ENCODE measurements around the gene P4HA3.

P4HA3 gene

DNA sequence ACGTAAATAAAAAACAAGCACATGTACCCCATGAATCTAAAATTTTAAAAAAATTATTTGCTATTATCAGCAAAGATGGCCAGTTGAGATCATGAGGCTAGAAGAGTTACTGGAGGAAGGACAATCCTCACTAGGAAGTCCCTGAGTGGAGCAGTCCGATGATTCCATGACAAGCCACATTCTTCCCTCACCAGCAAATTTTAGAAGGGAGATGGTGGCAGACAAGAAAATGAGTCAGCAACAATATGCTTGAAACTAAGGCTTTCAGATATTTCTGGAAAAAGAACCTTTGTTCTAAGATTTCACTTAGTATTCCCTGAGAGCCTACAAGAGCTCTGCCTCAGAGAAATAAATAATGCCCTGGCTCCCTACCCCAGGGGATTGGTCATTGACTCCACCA is 34.9 kb downstream of the P4HA3 start:
- no peak for DNase-seq
- no peaks in the 10 kb centered on the region for H3K27me3 ChIP-seq (replicated peaks; ENCODE audit: control insufficient read depth, insufficient read depth, low read length, poor library complexity, severe bottlenecking)

DNA sequence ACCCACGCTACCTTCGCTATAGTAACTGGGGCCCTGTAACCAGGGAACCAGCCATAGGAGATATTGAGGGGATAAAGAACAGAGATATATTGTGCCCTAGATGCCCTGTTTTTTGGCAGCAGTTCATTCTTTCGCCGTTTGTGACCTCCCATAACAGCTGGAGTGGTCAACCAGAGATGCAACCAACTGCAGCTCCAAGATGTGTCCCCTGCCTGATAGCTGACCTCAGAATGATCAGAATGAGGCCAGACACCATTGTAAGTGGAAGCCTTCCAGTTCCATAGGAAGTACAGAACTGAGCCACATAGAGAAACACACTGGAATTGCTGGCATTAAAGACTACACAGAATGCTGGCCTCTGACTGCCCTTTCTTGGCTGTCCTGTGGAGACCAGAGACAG is 39.2 kb downstream of the P4HA3 start:
- no peaks in the 10 kb centered on the region for H3K9me3 ChIP-seq (ENCODE audit: control insufficient read depth, low read length)
- no peak overlapping the region for H3K27ac ChIP-seq (ENCODE audit: insufficient read depth, low read length, poor library complexity, severe bottlenecking)
- H3K27me3 ChIP-seq (replicated peaks; ENCODE audit: control insufficient read depth, insufficient read depth, low read length, poor library complexity, severe bottlenecking): no peaks in the 10 kb centered on the region

More for the DNA sequence above, 34.9 kb downstream of the P4HA3 start:
- no peak overlapping the region for H3K27ac ChIP-seq (ENCODE audit: insufficient read depth, low read length, poor library complexity, severe bottlenecking)
- no peaks in the 10 kb centered on the region for H3K9me3 ChIP-seq (ENCODE audit: control insufficient read depth, low read length)
- H3K4me3 ChIP-seq (ENCODE audit: insufficient read depth, low read depth, low read length, poor library complexity, severe bottlenecking): no peak overlapping the region
- H3K4me1 ChIP-seq (ENCODE audit: control insufficient read depth, insufficient read depth, low read length, poor library complexity, severe bottlenecking): no peaks in the 10 kb centered on the region
- H3K36me3 ChIP-seq (ENCODE audit: control insufficient read depth, insufficient read depth, low read length): no peaks in the 10 kb centered on the region

DNA sequence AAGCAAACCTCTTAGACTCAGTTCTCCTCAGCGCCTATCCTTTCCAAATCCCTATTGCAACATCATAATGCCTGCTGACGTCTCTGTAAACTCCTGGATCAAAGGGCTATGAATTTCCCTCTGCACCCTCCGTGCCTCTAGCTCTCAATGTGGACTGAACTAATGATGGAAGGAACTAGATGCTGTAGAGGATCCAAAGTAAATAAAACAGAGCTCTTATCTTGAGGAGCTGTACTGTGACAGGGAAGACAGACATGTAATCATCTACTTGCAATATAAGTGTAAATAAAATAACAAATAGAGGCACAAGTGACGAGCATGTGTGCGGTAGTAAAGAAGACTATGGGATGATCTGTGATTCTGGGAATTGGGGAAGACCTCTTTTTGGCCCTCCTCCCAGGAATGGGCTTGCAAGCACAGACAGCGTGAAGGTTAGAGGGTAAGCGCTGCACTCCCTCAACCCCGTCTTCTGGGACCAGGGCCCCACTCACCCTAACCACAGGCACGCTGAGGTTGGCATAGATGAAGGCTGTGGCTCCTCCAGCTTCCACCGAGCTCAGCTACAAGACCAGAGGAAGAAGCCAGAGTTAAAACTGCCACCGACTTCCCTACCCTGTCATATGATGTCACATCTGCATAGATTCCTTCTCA is 42.2 kb downstream of the P4HA3 start:
- Histone ChIP-seq H3K36me3 (ENCODE audit: control insufficient read depth, insufficient read depth, low read length) (no peaks in the 10 kb centered on the region), H3K27me3 (replicated peaks; ENCODE audit: control insufficient read depth, insufficient read depth, low read length, poor library complexity, severe bottlenecking) (no peaks in the 10 kb centered on the region), H3K9me3 (ENCODE audit: control insufficient read depth, low read length) (no peaks in the 10 kb centered on the region), H3K4me1 (ENCODE audit: control insufficient read depth, insufficient read depth, low read length, poor library complexity, severe bottlenecking) (no peaks in the 10 kb centered on the region), H3K4me3 (ENCODE audit: insufficient read depth, low read depth, low read length, poor library complexity, severe bottlenecking) (no peak overlapping the region), H3K27ac (ENCODE audit: insufficient read depth, low read length, poor library complexity, severe bottlenecking) (no peak overlapping the region)
- DNase-seq: no peak

More for the DNA sequence above, 39.2 kb downstream of the P4HA3 start:
- Histone ChIP-seq H3K36me3 (ENCODE audit: control insufficient read depth, insufficient read depth, low read length) (no peaks in the 10 kb centered on the region), H3K4me3 (ENCODE audit: insufficient read depth, low read depth, low read length, poor library complexity, severe bottlenecking) (no peak overlapping the region), H3K4me1 (ENCODE audit: control insufficient read depth, insufficient read depth, low read length, poor library complexity, severe bottlenecking) (no peaks in the 10 kb centered on the region)
- no peak for DNase-seq

DNA sequence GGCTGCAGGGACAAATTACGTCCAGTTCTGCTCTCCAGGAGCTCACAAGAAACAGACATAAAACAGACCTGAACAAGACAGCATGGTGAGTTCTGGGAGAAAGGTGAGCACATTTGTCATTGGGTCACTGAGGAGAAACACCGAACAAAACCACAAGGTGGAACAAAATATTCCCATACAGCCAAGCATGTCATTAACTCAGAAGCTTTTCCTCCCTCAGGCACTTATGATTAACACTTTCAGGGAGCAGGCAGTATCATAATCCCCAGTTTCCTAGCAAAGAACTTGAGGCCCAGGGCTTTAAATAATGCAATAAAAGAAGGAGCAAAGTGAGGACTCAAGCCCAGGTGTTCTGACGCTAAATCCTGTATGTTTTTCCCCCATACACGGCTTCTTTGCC is 43.0 kb downstream of the P4HA3 start:
- H3K27me3 ChIP-seq (replicated peaks; ENCODE audit: control insufficient read depth, insufficient read depth, low read length, poor library complexity, severe bottlenecking): no peaks in the 10 kb centered on the region
- no peak overlapping the region for H3K4me3 ChIP-seq (ENCODE audit: insufficient read depth, low read depth, low read length, poor library complexity, severe bottlenecking)
- no peaks in the 10 kb centered on the region for H3K36me3 ChIP-seq (ENCODE audit: control insufficient read depth, insufficient read depth, low read length)
- H3K27ac ChIP-seq (ENCODE audit: insufficient read depth, low read length, poor library complexity, severe bottlenecking): no peak overlapping the region
- H3K9me3 ChIP-seq (ENCODE audit: control insufficient read depth, low read length): no peaks in the 10 kb centered on the region
- no peaks in the 10 kb centered on the region for H3K4me1 ChIP-seq (ENCODE audit: control insufficient read depth, insufficient read depth, low read length, poor library complexity, severe bottlenecking)
- DNase-seq: no peak

DNA sequence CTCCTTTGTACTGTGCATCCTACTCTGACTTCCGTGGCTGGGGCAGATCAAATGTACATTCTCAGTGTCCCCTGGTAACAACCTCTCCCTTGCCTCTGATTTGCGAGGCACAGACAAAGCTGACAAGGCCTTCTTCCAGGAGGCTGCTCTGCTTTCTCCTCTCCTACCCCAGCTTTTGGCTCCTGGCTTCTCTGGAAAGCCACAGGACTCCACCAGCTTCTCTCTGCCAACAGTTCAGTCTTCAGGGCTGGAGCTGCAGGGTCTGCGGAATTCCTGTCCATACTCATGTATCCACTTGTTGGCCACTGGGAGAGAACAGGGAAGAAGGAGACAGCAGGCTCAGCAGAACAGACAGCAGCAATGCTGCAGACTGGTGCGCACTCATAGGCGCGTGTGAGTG is 44.4 kb downstream of the P4HA3 start:
- no peak overlapping the region for H3K27ac ChIP-seq (ENCODE audit: insufficient read depth, low read length, poor library complexity, severe bottlenecking)
- H3K4me1 ChIP-seq (ENCODE audit: control insufficient read depth, insufficient read depth, low read length, poor library complexity, severe bottlenecking): no peaks in the 10 kb centered on the region
- no peaks in the 10 kb centered on the region for H3K27me3 ChIP-seq (replicated peaks; ENCODE audit: control insufficient read depth, insufficient read depth, low read length, poor library complexity, severe bottlenecking)
- no peaks in the 10 kb centered on the region for H3K36me3 ChIP-seq (ENCODE audit: control insufficient read depth, insufficient read depth, low read length)
- no peak overlapping the region for H3K4me3 ChIP-seq (ENCODE audit: insufficient read depth, low read depth, low read length, poor library complexity, severe bottlenecking)
- H3K9me3 ChIP-seq (ENCODE audit: control insufficient read depth, low read length): no peaks in the 10 kb centered on the region
- no peak for DNase-seq

DNA sequence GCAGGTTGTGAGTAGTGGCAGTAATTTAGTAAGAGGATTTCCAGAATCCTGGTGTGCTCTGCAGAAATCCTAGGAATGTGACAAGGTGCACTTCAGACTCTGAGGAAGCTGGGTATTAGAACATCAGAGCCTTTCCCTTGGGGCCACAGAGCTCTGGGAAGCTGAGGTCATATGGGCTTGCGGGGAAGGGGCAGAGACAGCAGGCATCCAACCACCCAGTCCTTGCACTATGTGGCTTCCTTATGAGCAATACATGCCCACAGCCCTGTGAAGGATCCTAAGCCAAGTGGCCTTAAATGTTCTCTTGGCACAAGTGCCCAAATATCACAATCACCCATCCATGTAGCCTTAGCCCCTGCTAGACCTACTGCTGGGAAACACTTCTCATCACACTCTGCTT is 46.2 kb downstream of the P4HA3 start:
- Histone ChIP-seq H3K9me3 (ENCODE audit: control insufficient read depth, low read length) (no peaks in the 10 kb centered on the region), H3K27me3 (replicated peaks; ENCODE audit: control insufficient read depth, insufficient read depth, low read length, poor library complexity, severe bottlenecking) (no peaks in the 10 kb centered on the region), H3K36me3 (ENCODE audit: control insufficient read depth, insufficient read depth, low read length) (no peaks in the 10 kb centered on the region), H3K27ac (ENCODE audit: insufficient read depth, low read length, poor library complexity, severe bottlenecking) (no peak overlapping the region), H3K4me3 (ENCODE audit: insufficient read depth, low read depth, low read length, poor library complexity, severe bottlenecking) (no peak overlapping the region), H3K4me1 (ENCODE audit: control insufficient read depth, insufficient read depth, low read length, poor library complexity, severe bottlenecking) (no peaks in the 10 kb centered on the region)
- DNase-seq: no peak

DNA sequence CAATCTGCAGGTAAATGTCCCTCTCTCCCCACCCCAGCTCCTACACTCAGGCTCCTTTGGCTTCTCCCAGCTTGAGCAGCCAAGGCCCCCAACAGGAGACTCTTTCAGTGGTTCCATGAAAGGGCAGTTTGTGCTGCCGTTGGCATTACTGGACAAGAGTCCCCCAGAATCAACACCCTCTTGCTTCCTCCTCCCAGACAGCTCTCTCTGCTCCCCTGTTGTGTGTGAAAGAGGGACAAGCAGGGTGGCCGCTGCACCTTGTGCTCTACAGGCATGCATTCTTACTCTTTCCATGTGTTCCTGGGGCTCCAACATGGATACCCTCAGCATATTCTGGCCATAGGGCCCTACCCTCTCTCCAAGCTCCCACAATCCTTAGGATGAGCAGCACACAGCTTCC is 48.7 kb downstream of the P4HA3 start:
- no peak overlapping the region for H3K27ac ChIP-seq (ENCODE audit: insufficient read depth, low read length, poor library complexity, severe bottlenecking)
- no peak for DNase-seq
- H3K4me3 ChIP-seq (ENCODE audit: insufficient read depth, low read depth, low read length, poor library complexity, severe bottlenecking): no peak overlapping the region
- H3K27me3 ChIP-seq (replicated peaks; ENCODE audit: control insufficient read depth, insufficient read depth, low read length, poor library complexity, severe bottlenecking): no peaks in the 10 kb centered on the region
- H3K9me3 ChIP-seq (ENCODE audit: control insufficient read depth, low read length): no peaks in the 10 kb centered on the region
- no peaks in the 10 kb centered on the region for H3K4me1 ChIP-seq (ENCODE audit: control insufficient read depth, insufficient read depth, low read length, poor library complexity, severe bottlenecking)
- no peaks in the 10 kb centered on the region for H3K36me3 ChIP-seq (ENCODE audit: control insufficient read depth, insufficient read depth, low read length)

DNA sequence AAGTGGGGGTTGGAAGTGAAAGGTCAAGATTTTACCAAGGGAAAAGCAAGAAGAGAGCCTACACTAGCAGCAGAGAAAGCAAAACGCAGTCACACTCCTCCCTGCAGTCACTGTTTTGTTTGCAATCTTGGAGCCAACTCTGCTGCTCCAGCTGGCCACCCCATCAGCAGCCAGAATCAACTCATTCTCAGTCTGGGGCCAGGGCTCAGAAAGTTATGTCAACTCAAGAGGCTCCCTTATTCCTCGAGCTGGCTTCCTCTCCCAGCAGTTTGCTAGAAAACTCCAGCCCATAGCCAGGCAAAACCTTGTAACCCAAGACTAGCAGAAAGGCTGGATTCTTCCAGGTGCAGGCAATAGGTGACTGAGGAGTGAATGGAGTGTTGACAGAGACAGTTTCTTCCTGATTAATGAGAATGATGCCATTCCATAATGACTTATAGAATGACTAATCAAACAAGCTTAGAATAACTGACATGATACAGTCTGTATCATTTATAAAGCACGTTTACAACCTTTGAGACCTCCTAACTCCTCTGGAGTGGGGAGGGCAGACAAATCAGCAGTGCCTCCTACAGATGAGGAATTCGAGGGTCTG is 53.4 kb downstream of the P4HA3 start:
- Histone ChIP-seq H3K36me3 (ENCODE audit: control insufficient read depth, insufficient read depth, low read length) (peaks cover 4% of the 10 kb centered on the region), H3K9me3 (ENCODE audit: control insufficient read depth, low read length) (no peaks in the 10 kb centered on the region), H3K27ac (ENCODE audit: insufficient read depth, low read length, poor library complexity, severe bottlenecking) (no peak overlapping the region), H3K4me3 (ENCODE audit: insufficient read depth, low read depth, low read length, poor library complexity, severe bottlenecking) (no peak overlapping the region), H3K4me1 (ENCODE audit: control insufficient read depth, insufficient read depth, low read length, poor library complexity, severe bottlenecking) (no peaks in the 10 kb centered on the region), H3K27me3 (replicated peaks; ENCODE audit: control insufficient read depth, insufficient read depth, low read length, poor library complexity, severe bottlenecking) (no peaks in the 10 kb centered on the region)
- DNase-seq: no peak

DNA sequence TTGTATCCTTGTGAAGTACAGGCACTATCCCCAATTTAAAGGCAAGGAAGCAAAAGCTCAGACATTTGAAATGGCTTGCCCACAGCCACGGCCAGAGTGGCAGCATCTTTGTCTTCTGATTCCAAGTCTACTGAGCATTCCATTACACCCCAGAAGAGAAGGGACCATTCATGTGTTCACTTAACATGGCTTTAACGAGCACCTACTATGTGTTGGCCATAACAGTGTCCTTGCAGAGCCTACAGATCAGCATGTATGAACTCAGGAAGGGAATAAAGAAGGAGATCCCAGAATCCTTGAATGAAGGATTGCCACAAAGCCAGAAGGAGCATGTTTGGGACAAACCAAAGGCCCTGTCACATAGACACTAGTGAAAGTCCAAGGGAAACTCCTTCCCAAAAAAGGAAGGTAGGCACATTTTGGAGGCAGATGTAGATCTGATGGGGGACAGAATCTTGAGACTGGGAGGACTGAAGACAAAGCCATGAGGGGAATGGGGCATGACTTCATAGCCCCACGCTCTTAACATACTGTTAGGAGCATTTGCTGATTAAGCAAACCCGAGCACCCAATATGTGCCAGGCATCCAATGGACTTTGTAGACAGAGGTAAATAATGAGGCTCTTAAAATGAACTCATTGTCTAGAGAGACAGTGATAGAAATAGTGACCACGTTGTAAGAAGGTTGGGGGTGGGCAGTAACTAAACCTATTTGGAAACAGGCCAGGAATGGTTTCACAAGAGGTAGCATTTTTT is 54.9 kb downstream of the P4HA3 start:
- no peaks in the 10 kb centered on the region for H3K9me3 ChIP-seq (ENCODE audit: control insufficient read depth, low read length)
- H3K4me3 ChIP-seq (ENCODE audit: insufficient read depth, low read depth, low read length, poor library complexity, severe bottlenecking): no peak overlapping the region
- peaks cover 7% of the 10 kb centered on the region for H3K36me3 ChIP-seq (ENCODE audit: control insufficient read depth, insufficient read depth, low read length)
- DNase-seq: no peak
- H3K27me3 ChIP-seq (replicated peaks; ENCODE audit: control insufficient read depth, insufficient read depth, low read length, poor library complexity, severe bottlenecking): no peaks in the 10 kb centered on the region
- H3K27ac ChIP-seq (ENCODE audit: insufficient read depth, low read length, poor library complexity, severe bottlenecking): no peak overlapping the region
- no peaks in the 10 kb centered on the region for H3K4me1 ChIP-seq (ENCODE audit: control insufficient read depth, insufficient read depth, low read length, poor library complexity, severe bottlenecking)

DNA sequence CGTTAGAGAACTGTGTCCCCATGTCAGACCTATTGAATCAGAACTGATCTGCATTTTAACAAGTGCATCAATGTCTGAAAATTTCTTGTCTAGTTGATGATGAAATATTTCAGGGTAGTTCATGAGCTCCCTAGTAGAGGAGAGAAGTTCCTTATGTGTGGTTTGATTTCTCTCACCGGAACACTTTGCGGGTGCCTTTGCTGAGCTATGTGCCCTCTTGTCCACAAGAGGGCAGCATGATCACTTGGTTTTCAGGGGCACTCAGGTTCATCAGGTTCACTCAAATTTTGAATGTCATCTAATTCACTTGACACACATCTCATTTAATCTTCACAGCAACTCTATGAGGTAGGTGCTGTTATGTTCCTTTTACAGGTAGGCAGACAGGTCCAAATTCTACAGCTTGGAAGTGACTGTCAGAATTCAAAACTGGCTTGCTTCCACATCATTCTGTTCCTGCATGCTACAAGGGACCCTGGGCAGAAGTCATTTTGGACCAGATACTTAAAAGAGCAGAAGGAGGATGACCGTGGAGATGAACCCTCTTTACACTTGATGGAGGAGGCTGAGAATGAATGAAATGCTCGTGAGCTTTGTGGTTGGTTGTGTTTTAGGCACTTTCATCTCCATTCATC is 55.6 kb downstream of the P4HA3 start:
- Histone ChIP-seq H3K36me3 (ENCODE audit: control insufficient read depth, insufficient read depth, low read length) (peaks cover 14% of the 10 kb centered on the region), H3K27me3 (replicated peaks; ENCODE audit: control insufficient read depth, insufficient read depth, low read length, poor library complexity, severe bottlenecking) (no peaks in the 10 kb centered on the region), H3K9me3 (ENCODE audit: control insufficient read depth, low read length) (no peaks in the 10 kb centered on the region), H3K4me1 (ENCODE audit: control insufficient read depth, insufficient read depth, low read length, poor library complexity, severe bottlenecking) (no peaks in the 10 kb centered on the region), H3K4me3 (ENCODE audit: insufficient read depth, low read depth, low read length, poor library complexity, severe bottlenecking) (no peak overlapping the region), H3K27ac (ENCODE audit: insufficient read depth, low read length, poor library complexity, severe bottlenecking) (no peak overlapping the region)
- DNase-seq: peak in 2 of 3 donors; percentile 8 to 31
